Subcutaneous adipose tissue (tissue), 4 donors: ENCODE measurements around the gene RLN3. TPM values are rescaled to one million over a fixed set of nuclear protein-coding genes. Genes with fewer than 3 reads are reported as not detected.

Source experiments
- CTCF ChIP-seq: fragments of 450-650 bp; IDR thresholded peaks from one replicate; pipeline ENCODE4 v1.5.1; 2016; ENCODE audit warnings: low read depth, mild to moderate bottlenecking, control low read depth, antibody characterized with exemption, moderate library complexity
- total RNA-seq, 4 donors: library from RNA; depleted of rRNA; stranded (reverse); fragments of >200 nt; gene quantifications; one replicate each; pipeline ENCODE4 v1.1.0, GENCODE V29; 2016

Gene RLN3
- total RNA-seq, 4 donors from 2014 or later, result not detected

DNA sequence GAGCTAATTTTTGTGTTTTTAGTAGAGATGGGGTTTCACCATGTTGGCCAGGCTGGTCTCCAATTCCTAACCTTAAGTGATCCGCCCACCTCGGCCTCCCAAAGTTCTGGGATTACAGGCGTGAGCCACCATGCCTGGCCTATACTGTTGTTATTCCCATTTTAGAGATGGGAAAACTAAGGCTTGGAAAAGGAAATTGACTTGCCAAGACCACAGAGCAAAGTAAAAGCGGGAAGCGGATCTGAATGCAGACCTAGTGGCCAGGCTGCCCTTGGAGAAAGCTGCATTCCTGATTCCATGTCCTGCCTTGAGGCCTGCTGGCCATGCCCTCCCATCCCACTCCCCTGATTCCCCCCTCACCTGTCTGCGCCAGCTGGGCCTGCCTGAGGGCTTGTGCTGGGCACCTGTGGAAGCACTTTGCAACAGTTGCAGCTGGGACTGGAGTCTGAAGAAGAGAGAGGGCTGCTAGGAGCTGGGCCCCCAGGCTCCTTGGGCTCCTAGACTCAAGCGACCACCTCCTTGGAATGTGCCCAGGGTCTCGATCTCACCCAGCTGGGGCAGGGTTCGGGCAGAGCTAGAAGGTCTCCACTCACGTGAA is 28.2 kb downstream of the RLN3 start:
- no peak for TF ChIP-seq CTCF

DNA sequence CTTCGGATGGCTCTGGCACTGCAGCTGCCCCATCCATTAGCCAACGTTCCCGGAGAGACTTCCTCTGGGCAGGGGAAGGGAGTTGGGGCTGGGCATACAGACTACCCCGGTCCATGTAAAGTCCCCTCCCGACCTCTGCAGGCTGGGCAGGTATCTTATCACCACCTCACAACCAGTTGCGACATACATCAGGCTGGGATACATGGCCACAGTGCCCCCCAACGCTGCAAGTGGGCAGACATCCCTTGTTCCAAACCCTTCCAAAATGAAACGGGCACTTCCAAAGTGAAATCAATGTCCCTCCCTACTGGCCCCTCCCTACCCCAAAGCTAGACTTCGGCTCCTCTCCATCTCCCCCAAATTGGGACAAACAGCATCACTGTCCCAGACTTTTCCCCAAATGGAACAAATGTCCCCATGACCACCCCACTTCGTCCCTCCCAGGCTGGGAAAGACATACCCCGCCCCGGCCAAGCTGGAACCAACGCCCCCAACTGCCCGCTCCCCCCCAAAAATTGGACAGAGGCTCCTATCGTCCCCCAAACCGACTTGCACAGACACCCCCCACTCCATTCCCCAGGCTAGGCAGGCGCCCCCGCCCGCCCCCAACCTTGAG is 28.9 kb downstream of the RLN3 start:
- TF ChIP-seq CTCF, result no peak

GRCh38 chr19:14058182-14059092 is 30.5 kb downstream of the RLN3 start:
- TF ChIP-seq CTCF, result no peak

DNA sequence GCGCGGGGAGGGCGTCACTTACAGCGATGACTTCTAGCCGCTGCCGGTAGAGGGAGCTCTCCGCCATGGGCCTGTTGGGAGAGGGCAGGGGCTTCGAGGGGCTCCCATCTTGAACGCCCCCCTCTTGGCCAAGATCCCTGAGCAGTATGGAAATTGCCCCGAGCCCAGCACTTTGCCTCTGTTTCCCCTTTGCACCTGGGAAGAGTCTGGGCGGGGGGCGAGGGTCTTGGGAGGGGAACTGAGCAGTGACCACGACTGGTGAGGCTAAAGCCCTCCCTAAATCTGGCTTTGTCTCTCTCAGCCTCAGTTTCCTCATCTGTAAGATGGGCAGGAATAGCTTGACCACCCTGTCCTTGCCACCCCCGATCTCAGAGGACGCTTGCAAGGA is 31.1 kb downstream of the RLN3 start:
- TF ChIP-seq CTCF, result no peak

DNA sequence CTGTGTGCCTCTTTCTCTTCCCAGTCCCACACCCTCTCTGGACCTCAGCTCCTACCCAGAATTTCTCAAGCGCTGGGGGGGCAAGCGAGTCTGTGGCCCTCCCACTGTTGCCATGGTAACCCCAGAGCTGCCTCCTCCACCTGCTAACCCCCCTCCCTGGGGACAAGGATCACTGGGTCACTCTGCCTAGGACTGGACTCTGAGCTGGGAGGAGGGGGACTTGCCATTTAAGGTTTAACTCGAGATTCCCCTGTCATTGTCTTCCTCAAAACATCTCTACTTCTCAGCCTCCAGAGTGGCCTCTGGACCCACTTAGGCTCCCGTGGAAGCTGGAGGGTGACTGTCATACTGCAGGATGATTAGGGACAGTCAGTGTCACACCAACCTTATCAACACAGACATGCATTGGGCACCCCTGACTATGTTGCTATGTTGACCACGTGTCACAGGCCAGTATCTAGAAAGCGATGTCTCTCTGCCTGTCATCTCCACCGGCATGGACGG is 31.8 kb downstream of the RLN3 start:
- no peak for TF ChIP-seq CTCF

DNA sequence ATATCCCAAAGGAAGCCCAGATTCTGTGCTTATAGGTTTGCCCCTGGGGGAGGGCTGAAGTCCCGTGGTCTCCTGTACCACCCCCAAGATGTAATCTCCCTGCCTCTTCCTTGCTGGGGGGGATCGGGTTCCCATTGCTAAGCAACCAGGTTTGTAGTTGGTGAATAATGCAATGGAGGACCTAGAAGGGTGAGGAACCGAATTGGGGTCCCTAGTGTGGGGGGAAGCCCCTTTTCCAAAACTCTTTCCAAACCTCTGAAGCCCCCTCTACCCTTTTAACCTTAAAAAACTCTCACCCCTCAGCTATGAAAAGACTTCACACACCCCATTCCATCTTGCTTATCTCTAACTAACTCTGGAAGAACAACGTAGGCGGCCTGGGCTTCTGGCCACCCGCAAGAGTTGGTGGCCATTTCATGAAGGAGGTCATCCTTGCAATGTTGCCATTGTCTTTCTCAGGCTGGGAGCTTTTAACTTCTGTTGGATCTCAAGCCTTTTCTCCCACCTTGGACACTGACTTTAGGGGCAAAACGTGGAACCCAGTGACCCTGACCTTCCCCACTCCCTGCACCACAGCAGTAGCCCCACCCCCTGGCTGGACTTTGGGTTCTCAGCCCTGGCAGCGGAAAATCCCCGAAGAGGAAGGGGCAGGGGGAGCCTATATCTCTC is 33.3 kb downstream of the RLN3 start:
- TF ChIP-seq CTCF, result no peak
